CD4-positive, alpha-beta T cell treated with Interleukin-21 for 1 hour (primary cell): Measurements from ENCODE around the gene DBX2.
"Not testable (repeated sequence)": the region's sequence is repeated elsewhere in the genome, so short reads cannot be mapped to it uniquely, and the experiment has no call there.

Experiments used
- DNase-seq: peaks from one replicate; pipeline ENCODE4 v3.0.0-alpha.2; 2020

The DBX2 gene

DNA sequence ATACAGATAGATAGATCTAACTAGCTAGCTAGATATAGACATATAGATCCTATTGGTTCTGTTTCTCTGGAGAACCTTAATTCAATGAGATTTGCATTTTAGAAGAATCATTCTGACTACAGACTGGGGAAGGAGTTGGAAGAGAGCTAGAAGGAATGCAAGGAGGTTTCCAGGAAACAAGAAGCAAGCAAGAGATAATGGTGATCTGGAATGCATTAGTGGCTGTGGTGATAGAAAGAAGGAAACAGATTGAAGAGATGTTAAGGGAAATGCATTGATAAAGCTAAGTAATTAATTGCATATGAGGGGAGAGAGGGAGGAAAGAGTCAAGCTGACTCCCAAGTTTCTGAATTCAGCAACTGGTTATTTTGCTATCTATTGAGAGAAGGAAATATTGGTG lies 42.7 kb downstream of the DBX2 start:
- DNase-seq = no peak

DNA sequence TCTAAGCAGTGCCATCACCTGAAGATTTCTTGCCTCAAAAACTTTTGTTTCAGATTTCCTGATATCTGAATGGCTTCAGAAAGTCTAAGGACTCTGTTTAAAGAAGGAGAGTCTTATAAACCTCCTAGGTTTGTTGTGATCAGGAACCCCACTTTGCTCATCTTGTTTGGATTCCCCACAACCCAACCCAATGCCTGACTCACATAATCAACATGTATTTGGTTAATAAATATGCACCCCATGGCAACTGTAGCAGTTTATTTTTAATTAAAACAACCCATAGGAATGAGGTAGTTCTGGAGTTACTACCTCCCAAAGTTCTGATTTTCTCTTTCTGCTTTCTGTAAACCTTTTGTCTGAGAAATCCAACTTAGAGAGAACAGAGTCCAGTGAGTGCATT lies 51.5 kb downstream of the DBX2 start:
- no peak for DNase-seq

GRCh38 chr12:44993161-44993560 lies 57.7 kb downstream of the DBX2 start:
- no peak for DNase-seq

GRCh38 chr12:44984863-44985262 lies 66.0 kb downstream of the DBX2 start:
- DNase-seq = not testable (repeated sequence)

GRCh38 chr12:44979918-44980317 lies 71.0 kb downstream of the DBX2 start:
- DNase-seq = no peak

DNA sequence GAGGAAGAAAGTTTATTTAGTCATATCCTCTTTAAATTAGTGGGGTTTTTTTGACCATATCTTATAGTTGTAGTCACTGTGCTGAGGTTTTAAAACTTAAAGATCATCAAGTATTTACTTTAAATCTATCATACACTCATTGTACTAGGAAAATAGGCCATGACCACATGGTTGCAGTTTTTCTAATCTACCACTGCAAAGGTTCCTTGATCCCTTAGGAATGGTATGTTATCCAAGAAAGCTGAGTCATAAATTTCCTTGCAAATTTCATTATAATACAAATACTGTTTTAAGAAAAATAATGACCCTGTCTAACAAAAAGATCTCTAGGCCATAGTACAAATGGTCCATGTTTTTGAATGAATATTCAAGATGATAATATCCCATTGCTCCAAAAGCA lies 74.7 kb downstream of the DBX2 start:
- no peak for DNase-seq

DNA sequence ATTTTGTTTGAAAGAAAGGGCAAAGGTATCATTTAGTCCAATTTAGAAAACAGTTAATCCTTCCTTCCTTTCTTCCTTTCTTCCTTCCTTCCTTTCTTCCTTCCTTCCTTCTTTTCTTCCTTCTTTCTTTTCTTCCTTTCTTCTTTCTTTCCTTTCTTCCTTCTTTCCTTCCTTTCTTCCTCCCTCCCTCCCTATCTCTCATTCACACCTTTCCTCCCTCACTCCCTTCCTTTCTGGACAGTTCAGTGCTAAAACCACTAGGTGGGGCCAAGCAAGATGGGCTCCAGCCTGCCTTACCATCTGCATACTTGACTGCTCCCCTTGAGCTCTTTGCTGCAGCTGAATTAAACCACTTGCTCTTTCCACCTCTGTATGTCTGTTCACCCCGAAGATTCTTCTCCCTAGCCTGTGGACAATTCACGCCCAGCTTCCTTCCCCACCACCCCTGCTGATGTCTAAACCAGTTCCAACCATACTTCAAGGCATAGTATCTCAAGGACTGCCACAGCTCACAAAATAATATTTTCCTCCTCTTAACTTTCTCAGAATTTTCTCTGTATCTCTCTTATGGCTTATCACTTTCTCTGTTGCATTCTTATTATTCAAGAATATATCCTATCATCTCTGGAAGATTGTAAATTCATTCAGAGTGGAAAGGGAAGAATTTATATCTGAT lies 78.0 kb downstream of the DBX2 start:
- no peak for DNase-seq

GRCh38 chr12:44968965-44969364 lies 81.9 kb downstream of the DBX2 start:
- no peak for DNase-seq
